K562 (cell line): ENCODE measurements around the gene RETREG1. TPM values are rescaled to one million over a fixed set of nuclear protein-coding genes. Genes with fewer than 3 reads are reported as not detected.

Experiments
- ATAC-seq: fragments of 200-7000 bp; cut with Tn5 transposase; 3 replicates; pipeline ENCODE4 v1.9.1; 2020; ENCODE audit warnings: moderate library complexity
- BruUV-seq: library from RNA; stranded (reverse); fragments of 400-500 nt; replicated peaks from 2 replicates; lab custom pipeline; 2021; lab: Mats Ljungman, UMichigan
- CTCF ChIA-PET: fragments of 300-600 bp; formaldehyde crosslinking; extraction: SDS; loops from one replicate; lab custom pipeline; 2021; ENCODE audit warnings: low intra/inter-chr PET ratio; lab: Yijun Ruan, JAX
- POLR2A ChIA-PET: fragments of 300-600, 350-650 bp; sonication (Branson Sonifier 250); formaldehyde crosslinking; extraction: SDS; loops from one replicate; lab custom pipeline; 2021; ENCODE audit warnings: antibody characterized with exemption, inconsistent platforms; lab: Yijun Ruan, JAX
- DNase-seq, 4 experiments: peaks; one replicate each; pipeline versions ENCODE4 v3.0.0 to v3.0.0-alpha.2; 2011 to 2018; ENCODE audit warnings: low spot score in 3 of 4, mixed read lengths in 3 of 4; ENCODE audit errors: extremely low read depth in 1 of 4
- FAIRE-seq: peaks from 2 replicates; lab custom pipeline; 2011; peaks lifted over from hg19 to GRCh38; lab: Jason Lieb, UNC
- H2AFZ ChIP-seq: 2 replicates; pipeline ENCODE4 v1.6.0; 2011; ENCODE audit warnings: low read depth, low read length, control low read depth, inconsistent platforms
- H3K27ac ChIP-seq: fragments of 200-600 bp; 3 replicates; pipeline ENCODE4 v1.8.0; 2011; ENCODE audit warnings: low read depth, mild to moderate bottlenecking, control low read depth, inconsistent platforms, low read length, moderate library complexity, mixed read lengths; ENCODE audit errors: extremely low read depth
- H3K27me3 ChIP-seq, 2 experiments: fragments of 300-600 bp in 1 of 2; 2 replicates in 1 of 2; 3 replicates in 1 of 2; pipeline versions ENCODE4 v1.6.0 to v1.8.0; 2011; ENCODE audit warnings: inconsistent platforms in 2 of 2, low read length in 2 of 2, mild to moderate bottlenecking in 1 of 2, mixed read lengths in 1 of 2, moderate library complexity in 1 of 2; ENCODE audit not compliant: control insufficient read depth in 2 of 2, insufficient read depth in 2 of 2
- H3K36me3 ChIP-seq: fragments of 300-600 bp; 3 replicates; pipeline ENCODE4 v1.8.0; 2011; ENCODE audit warnings: mild to moderate bottlenecking, low read length, inconsistent platforms; ENCODE audit not compliant: control insufficient read depth, insufficient read depth
- H3K4me1 ChIP-seq, 2 experiments: fragments of 200-600 bp in 1 of 2; replicated peaks in 1 of 2; 2 replicates in 1 of 2; 3 replicates in 1 of 2; pipeline versions ENCODE4 v1.5.1 to v1.8.0; 2011; ENCODE audit warnings: inconsistent platforms in 2 of 2, low read length in 2 of 2, mild to moderate bottlenecking in 1 of 2, mixed read lengths in 1 of 2, moderate library complexity in 1 of 2; ENCODE audit not compliant: control insufficient read depth in 2 of 2, insufficient read depth in 2 of 2
- H3K4me2 ChIP-seq: 2 replicates; pipeline ENCODE4 v1.6.1; 2011; ENCODE audit warnings: low read length, control low read depth, inconsistent platforms, mixed read lengths; ENCODE audit not compliant: insufficient read depth
- H3K4me3 ChIP-seq: fragments of 200-600 bp; sonication (generic), shearing (Covaris generic); 2 replicates; pipeline ENCODE4 v1.5.1; 2016; ENCODE audit warnings: control low read depth, inconsistent platforms
- H3K79me2 ChIP-seq: fragments of 200-600 bp; 3 replicates; pipeline ENCODE4 v1.8.0; 2011; ENCODE audit warnings: low read length, inconsistent platforms; ENCODE audit not compliant: control insufficient read depth, insufficient read depth
- H3K9ac ChIP-seq, 2 experiments: 2 replicates each; pipeline versions ENCODE4 v1.6.0 to v1.6.1; 2011; ENCODE audit warnings: low read depth in 2 of 2, low read length in 2 of 2, control low read depth in 1 of 2, inconsistent platforms in 1 of 2, mild to moderate bottlenecking in 1 of 2, mixed read lengths in 1 of 2; ENCODE audit not compliant: insufficient read depth in 1 of 2
- H3K9me1 ChIP-seq: one replicate; pipeline ENCODE4 v1.6.0; 2011; ENCODE audit warnings: inconsistent platforms, mild to moderate bottlenecking, low read length, moderate library complexity; ENCODE audit not compliant: control insufficient read depth, insufficient read depth
- H3K9me3 ChIP-seq: replicated peaks from 2 replicates; pipeline ENCODE4 v1.5.1; 2011; ENCODE audit warnings: low read depth, low read length, inconsistent platforms; ENCODE audit not compliant: control insufficient read depth, insufficient read depth
- H4K20me1 ChIP-seq: replicated peaks from 2 replicates; pipeline ENCODE4 v1.6.1; 2011; ENCODE audit warnings: low read length, inconsistent platforms, mixed read lengths; ENCODE audit not compliant: control insufficient read depth, insufficient read depth
- BRD4 ChIP-seq: fragments of 200-600 bp; sonication (generic); IDR thresholded peaks from 2 replicates; pipeline ENCODE4 v1.6.1; 2017; ENCODE audit warnings: inconsistent platforms
- EP400 ChIP-seq: fragments of 450-650 bp; IDR thresholded peaks from 2 replicates; pipeline ENCODE4 v1.6.1; 2017; ENCODE audit warnings: antibody characterized with exemption, mild to moderate bottlenecking, moderate library complexity
- EWSR1 ChIP-seq: fragments of 450-650 bp; IDR thresholded peaks from 2 replicates; pipeline ENCODE4 v1.6.1; 2018; ENCODE audit warnings: borderline replicate concordance, mild to moderate bottlenecking, low read depth, moderate library complexity; ENCODE audit not compliant: partially characterized antibody
- NELFE ChIP-seq: IDR thresholded peaks from 2 replicates; pipeline ENCODE4 v1.6.1; 2011; ENCODE audit warnings: mild to moderate bottlenecking; ENCODE audit not compliant: insufficient read depth, insufficient read length
- ZNF699 ChIP-seq: fragments of 250-450 bp; sonication (Bioruptor Pico); IDR thresholded peaks from 2 replicates; pipeline ENCODE4 v1.8.0; 2021; ENCODE audit warnings: mild to moderate bottlenecking, moderate library complexity; ENCODE audit not compliant: insufficient replicate concordance
- WGBS: fragments of 100-300 bp; shearing (Covaris generic); methylation state at CpG from one replicate; pipeline ENCODE4 v1.1.6; 2016; ENCODE audit warnings: low coverage, mixed read lengths; ENCODE audit not compliant: insufficient coverage; ENCODE audit errors: missing lambda C conversion rate; 5-methylcytosine and 5-hydroxymethylcytosine counted together
- in situ Hi-C: fragments of 300-500 bp; cut with MboI; formaldehyde crosslinking; loops from 4 replicates; pipeline ENCODE4 v1.15.0; 2018; ENCODE audit warnings: inconsistent platforms, mixed read lengths
- intact Hi-C: fragments of 100-400 bp; cut with micrococcal nuclease; formaldehyde crosslinking; loops from 2 replicates; pipeline ENCODE4 v1.14.2; 2022
- polyA plus RNA-seq, 8 experiments: library from polyadenylated mRNA; depleted of rRNA in 4 of 8; stranded (reverse) in 5 of 8; unstranded in 3 of 8; fragments of >200 nt; fragmentation: Nextera tagmentation in 2 of 8; fragmentation: Illumina TruSeq in 1 of 8; extraction: Ambion mirVana in 2 of 8; extraction: Trizol in 1 of 8; gene quantifications; 2 replicates each; pipeline versions ENCODE4 v1.2.1 to v1.2.3, GENCODE V29; 2011 to 2014; ENCODE audit warnings: inconsistent platforms in 1 of 8, missing spikeins in 1 of 8
- total RNA-seq, 7 experiments: library from RNA; depleted of rRNA in 6 of 7; stranded (reverse); fragments of >200 nt in 6 of 7; fragmentation: Illumina TruSeq in 2 of 7; extraction: Trizol in 2 of 7; gene quantifications; 2 replicates each; pipeline versions ENCODE4 v1.2.1 to v1.2.3, GENCODE V29; 2011 to 2021; ENCODE audit warnings: low replicate concordance in 1 of 7
- TF ChIP-seq, protein P1 (sequence below): sonication (generic); formaldehyde crosslinking; IDR thresholded peaks from 2 replicates; pipeline ENCODE4 v1.8.1; 2023; ENCODE audit warnings: mild to moderate bottlenecking, missing genetic modification reagents

The RETREG1 gene
- total and polyA plus RNA-seq, 9 of the 15 experiments (the other 6 are each of a cell fraction or from before 2014, with no cell fraction given): 0.01 to 0.20 (median 0.08) TPM; not detected in 5

- TF ChIP-seq, protein P1, sequence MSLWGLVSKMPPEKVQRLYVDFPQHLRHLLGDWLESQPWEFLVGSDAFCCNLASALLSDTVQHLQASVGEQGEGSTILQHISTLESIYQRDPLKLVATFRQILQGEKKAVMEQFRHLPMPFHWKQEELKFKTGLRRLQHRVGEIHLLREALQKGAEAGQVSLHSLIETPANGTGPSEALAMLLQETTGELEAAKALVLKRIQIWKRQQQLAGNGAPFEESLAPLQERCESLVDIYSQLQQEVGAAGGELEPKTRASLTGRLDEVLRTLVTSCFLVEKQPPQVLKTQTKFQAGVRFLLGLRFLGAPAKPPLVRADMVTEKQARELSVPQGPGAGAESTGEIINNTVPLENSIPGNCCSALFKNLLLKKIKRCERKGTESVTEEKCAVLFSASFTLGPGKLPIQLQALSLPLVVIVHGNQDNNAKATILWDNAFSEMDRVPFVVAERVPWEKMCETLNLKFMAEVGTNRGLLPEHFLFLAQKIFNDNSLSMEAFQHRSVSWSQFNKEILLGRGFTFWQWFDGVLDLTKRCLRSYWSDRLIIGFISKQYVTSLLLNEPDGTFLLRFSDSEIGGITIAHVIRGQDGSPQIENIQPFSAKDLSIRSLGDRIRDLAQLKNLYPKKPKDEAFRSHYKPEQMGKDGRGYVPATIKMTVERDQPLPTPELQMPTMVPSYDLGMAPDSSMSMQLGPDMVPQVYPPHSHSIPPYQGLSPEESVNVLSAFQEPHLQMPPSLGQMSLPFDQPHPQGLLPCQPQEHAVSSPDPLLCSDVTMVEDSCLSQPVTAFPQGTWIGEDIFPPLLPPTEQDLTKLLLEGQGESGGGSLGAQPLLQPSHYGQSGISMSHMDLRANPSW: no peak
- TF ChIP-seq EWSR1 (no peak), NELFE (no peak), BRD4 (no peak)
These were observed 67.1 kb downstream of the RETREG1 start (continued) for GRCh38 chr5:16549491-16550206.

GRCh38 chr5:16548812-16549211, 68.0 kb downstream of the RETREG1 start:
- H3K4me3 ChIP-seq: no peak overlapping the region
- ChIA-PET CTCF (interaction anchor here (2.7 kb wide), 1 partner anchor 60 kb away, joined by 22 read pairs; no protein-coding TSS in a partner anchor), POLR2A (interaction anchor here (0.8 kb wide), 1 partner anchor 859 kb away, joined by 3 read pairs; no protein-coding TSS in a partner anchor)
- no peak overlapping the region for H3K9ac ChIP-seq
- FAIRE-seq (no peak), ATAC-seq (no peak), DNase-seq (no peak)
- H3K4me1 ChIP-seq: no peaks in the 10 kb centered on the region
- WGBS: 0% methylated on average over 3 of the region's 3 CpGs
- intact Hi-C loops (no loop called here), in situ Hi-C loops (no loop called here)
- no peak overlapping the region for H2AFZ ChIP-seq
- TF ChIP-seq ZNF699 (no peak), EP400 (no peak)
- H3K79me2 ChIP-seq: no peaks in the 10 kb centered on the region
- no peaks in the 10 kb centered on the region for H3K9me3 ChIP-seq
- H3K27ac ChIP-seq: no peak overlapping the region
- BruUV-seq: no TSS peak
- no peaks in the 10 kb centered on the region for H4K20me1 ChIP-seq
- H3K36me3 ChIP-seq: no peaks in the 10 kb centered on the region
- no peak overlapping the region for H3K4me2 ChIP-seq
- no peaks in the 10 kb centered on the region for H3K9me1 ChIP-seq
- H3K27me3 ChIP-seq: no peaks in the 10 kb centered on the region
